GM18868 (cell line): ENCODE data around the gene KLK3.
"Not testable (repeated sequence)": the region's sequence is repeated elsewhere in the genome, so short reads cannot be mapped to it uniquely, and the experiment has no call there.

Source experiments
- ATAC-seq: cut with Tn5 transposase; IDR thresholded peaks from one replicate; pipeline ENCODE4 v1.9.1; 2021; ENCODE audit warnings: mild to moderate bottlenecking, moderate library complexity; ENCODE audit not compliant: unreplicated experiment

KLK3 gene

DNA sequence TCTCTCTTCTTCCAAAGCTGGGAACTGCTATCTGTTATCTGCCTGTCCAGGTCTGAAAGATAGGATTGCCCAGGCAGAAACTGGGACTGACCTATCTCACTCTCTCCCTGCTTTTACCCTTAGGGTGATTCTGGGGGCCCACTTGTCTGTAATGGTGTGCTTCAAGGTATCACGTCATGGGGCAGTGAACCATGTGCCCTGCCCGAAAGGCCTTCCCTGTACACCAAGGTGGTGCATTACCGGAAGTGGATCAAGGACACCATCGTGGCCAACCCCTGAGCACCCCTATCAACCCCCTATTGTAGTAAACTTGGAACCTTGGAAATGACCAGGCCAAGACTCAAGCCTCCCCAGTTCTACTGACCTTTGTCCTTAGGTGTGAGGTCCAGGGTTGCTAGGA is 5.1 kb downstream of the KLK3 start:
- no peak for ATAC-seq

DNA sequence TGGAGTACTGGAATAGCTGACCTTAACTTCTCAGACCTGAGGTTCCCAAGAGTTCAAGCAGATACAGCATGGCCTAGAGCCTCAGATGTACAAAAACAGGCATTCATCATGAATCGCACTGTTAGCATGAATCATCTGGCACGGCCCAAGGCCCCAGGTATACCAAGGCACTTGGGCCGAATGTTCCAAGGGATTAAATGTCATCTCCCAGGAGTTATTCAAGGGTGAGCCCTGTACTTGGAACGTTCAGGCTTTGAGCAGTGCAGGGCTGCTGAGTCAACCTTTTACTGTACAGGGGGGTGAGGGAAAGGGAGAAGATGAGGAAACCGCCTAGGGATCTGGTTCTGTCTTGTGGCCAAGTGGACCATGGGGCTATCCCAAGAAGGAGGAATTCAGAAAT is 6.3 kb downstream of the KLK3 start:
- no peak for ATAC-seq

DNA sequence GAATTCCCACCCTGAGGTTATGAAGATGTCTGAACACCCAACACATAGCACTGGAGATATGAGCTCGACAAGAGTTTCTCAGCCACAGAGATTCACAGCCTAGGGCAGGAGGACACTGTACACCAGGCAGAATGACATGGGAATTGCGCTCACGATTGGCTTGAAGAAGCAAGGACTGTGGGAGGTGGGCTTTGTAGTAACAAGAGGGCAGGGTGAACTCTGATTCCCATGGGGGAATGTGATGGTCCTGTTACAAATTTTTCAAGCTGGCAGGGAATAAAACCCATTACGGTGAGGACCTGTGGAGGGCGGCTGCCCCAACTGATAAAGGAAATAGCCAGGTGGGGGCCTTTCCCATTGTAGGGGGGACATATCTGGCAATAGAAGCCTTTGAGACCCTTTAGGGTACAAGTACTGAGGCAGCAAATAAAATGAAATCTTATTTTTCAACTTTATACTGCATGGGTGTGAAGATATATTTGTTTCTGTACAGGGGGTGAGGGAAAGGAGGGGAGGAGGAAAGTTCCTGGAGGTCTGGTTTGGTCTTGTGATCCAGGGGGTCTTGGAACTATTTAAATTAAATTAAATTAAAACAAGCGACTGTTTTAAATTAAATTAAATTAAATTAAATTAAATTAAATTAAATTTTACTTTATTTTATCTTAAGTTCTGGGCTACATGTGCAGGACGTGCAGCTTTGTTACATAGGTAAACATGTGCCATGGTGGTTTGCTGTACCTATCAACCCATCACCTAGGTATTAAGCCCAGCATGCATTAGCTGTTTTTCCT is 7.0 kb downstream of the KLK3 start:
- ATAC-seq, result no peak

DNA sequence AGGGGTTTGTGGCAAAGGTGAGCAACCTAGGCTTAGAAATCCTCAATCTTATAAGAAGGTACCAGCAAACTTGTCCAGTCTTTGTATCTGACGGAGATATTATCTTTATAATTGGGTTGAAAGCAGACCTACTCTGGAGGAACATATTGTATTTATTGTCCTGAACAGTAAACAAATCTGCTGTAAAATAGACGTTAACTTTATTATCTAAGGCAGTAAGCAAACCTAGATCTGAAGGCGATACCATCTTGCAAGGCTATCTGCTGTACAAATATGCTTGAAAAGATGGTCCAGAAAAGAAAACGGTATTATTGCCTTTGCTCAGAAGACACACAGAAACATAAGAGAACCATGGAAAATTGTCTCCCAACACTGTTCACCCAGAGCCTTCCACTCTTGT is 14.8 kb downstream of the KLK3 start:
- ATAC-seq, result no peak

DNA sequence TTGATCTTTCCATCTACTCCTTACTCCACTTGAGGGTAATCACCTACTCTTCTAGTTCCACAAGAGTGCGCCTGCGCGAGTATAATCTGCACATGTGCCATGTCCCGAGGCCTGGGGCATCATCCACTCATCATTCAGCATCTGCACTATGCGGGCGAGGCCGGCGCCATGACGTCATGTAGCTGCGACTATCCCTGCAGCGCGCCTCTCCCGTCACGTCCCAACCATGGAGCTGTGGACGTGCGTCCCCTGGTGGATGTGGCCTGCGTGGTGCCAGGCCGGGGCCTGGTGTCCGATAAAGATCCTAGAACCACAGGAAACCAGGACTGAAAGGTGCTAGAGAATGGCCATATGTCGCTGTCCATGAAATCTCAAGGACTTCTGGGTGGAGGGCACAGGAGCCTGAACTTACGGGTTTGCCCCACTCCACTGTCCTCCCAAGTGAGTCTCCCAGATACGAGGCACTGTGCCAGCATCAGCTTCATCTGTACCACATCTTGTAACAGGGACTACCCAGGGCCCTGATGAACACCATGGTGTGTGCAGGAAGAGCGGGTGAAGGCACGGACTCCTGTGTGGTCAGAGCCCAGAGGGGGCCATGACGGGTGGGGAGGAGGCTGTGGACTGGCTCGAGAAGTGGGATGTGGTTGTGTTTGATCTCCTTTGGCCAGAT is 15.8 kb downstream of the KLK3 start:
- ATAC-seq, result no peak

DNA sequence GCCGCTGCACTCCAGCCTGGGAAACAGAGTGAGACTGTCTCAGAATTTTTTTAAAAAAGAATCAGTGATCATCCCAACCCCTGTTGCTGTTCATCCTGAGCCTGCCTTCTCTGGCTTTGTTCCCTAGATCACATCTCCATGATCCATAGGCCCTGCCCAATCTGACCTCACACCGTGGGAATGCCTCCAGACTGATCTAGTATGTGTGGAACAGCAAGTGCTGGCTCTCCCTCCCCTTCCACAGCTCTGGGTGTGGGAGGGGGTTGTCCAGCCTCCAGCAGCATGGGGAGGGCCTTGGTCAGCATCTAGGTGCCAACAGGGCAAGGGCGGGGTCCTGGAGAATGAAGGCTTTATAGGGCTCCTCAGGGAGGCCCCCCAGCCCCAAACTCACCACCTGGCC is 18.3 kb downstream of the KLK3 start, which contains the start of gene KLK2:
KLK2 (plus strand) TSS at position 384 of the 400 bp plus-strand sequence. CDS start 35 bp downstream, outside the sequence.
- no peak for ATAC-seq

DNA sequence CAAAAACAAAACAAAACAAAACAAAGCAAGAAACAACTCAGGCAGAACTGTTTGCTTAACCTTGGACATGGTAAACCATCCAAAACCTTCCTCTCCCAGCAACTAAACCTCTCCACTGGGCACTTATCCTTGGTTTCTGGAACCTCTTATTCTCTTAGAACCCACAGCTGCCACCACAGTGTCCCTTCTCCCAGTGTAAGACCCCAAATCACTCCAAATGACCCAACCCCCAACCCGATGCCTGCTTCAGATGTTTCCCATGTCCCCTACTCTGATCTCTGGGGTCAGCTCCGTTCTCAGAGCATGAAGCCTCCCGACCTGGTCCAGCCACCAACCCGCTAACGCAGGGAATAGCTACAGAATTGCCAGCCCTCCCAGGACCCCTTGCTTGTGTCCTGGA is 19.5 kb downstream of the KLK3 start:
- no peak for ATAC-seq

DNA sequence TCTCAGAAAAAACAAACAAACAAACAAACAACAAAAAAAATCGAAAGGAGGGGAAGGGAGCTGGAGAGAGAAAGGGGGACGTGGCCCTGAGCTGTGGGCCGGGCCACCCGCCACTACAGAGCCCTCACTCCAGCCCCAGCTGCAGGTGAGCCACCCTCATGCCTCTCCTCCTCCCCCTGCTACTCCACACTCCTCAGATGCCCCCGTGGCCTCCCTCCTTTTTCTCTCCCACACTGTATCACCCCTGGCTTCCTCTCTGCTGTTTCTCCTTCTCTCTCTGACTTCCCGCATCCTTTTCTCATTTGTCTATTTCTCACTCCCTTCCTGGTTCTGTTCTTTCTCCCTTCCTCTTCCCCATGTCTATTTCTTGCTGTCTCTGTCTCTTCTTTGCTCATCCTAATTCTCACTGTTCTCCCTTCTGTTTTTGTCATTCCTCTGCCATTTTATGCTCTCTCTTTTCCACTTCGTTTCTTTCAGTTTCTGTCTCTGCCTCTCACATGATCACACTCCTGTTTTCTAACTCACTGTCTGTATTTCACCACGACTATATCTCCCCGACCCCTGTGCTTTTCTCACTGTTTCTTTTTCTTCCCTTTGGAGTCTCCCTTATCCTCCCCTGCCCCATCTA is 21.2 kb downstream of the KLK3 start:
- ATAC-seq, result no peak

DNA sequence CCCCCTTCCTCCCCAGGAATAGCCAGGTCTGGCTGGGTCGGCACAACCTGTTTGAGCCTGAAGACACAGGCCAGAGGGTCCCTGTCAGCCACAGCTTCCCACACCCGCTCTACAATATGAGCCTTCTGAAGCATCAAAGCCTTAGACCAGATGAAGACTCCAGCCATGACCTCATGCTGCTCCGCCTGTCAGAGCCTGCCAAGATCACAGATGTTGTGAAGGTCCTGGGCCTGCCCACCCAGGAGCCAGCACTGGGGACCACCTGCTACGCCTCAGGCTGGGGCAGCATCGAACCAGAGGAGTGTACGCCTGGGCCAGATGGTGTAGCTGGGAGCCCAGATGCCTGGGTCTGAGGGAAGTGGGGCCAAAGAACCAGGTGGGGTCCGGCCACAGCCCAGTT is 21.7 kb downstream of the KLK3 start:
- no peak for ATAC-seq

DNA sequence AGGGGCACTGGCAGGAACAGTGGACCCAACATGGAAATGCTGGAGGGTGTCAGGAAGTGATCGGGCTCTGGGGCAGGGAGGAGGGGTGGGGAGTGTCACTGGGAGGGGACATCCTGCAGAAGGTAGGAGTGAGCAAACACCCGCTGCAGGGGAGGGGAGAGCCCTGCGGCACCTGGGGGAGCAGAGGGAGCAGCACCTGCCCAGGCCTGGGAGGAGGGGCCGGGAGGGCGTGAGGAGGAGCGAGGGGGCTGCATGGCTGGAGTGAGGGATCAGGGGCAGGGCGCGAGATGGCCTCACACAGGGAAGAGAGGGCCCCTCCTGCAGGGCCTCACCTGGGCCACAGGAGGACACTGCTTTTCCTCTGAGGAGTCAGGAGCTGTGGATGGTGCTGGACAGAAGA is 22.6 kb downstream of the KLK3 start:
- no peak for ATAC-seq

DNA sequence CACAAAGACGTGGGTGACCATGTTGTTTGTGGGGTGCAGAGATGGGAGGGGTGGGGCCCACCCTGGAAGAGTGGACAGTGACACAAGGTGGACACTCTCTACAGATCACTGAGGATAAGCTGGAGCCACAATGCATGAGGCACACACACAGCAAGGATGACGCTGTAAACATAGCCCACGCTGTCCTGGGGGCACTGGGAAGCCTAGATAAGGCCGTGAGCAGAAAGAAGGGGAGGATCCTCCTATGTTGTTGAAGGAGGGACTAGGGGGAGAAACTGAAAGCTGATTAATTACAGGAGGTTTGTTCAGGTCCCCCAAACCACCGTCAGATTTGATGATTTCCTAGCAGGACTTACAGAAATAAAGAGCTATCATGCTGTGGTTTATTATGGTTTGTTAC is 24.1 kb downstream of the KLK3 start:
- no peak for ATAC-seq

DNA sequence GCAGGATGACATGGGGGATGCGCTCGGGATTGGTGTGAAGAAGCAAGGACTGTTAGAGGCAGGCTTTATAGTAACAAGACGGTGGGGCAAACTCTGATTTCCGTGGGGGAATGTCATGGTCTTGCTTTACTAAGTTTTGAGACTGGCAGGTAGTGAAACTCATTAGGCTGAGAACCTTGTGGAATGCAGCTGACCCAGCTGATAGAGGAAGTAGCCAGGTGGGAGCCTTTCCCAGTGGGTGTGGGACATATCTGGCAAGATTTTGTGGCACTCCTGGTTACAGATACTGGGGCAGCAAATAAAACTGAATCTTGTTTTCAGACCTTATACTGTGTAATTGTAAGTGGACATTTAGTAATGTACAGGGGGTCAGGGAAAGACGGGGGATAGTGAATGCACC is 25.5 kb downstream of the KLK3 start:
- no peak for ATAC-seq

DNA sequence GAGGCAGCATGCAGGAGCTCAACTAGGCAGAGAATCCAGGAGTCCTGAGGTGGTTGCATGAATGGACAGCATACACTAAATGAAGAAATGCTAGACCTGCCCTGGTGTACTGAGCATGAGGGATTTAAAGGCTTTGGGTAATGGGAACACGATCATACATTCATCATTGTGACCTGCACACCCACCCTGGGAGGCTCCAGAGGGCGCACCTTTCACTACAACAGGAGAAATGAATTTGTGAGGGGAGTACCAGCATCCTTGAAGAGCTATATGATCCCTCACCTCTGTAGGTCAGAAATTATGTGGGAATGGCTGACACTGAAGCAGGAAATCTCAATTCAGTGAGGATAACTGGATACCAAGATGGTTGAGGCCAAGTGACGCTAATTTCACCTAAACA is 27.5 kb downstream of the KLK3 start:
- ATAC-seq, result no peak

DNA sequence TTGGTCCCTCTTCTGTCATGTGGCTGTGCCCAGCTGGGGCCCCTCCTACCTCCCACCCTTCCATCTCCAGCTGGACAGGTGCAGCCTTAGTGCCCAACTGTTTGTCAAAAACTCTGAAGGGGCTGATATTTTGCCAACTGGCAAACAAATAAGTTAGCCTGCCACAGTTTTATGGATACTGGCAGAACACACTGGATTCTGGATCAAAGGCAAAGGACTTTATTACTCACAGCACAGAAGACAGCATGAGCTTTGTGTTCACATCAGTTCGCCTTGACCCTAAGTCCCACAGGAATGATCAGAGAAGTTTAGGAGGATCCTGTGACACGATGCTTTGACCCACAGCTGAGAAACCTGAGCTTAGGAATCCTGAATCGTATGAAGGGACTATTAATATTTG is 34.9 kb downstream of the KLK3 start:
- no peak for ATAC-seq

DNA sequence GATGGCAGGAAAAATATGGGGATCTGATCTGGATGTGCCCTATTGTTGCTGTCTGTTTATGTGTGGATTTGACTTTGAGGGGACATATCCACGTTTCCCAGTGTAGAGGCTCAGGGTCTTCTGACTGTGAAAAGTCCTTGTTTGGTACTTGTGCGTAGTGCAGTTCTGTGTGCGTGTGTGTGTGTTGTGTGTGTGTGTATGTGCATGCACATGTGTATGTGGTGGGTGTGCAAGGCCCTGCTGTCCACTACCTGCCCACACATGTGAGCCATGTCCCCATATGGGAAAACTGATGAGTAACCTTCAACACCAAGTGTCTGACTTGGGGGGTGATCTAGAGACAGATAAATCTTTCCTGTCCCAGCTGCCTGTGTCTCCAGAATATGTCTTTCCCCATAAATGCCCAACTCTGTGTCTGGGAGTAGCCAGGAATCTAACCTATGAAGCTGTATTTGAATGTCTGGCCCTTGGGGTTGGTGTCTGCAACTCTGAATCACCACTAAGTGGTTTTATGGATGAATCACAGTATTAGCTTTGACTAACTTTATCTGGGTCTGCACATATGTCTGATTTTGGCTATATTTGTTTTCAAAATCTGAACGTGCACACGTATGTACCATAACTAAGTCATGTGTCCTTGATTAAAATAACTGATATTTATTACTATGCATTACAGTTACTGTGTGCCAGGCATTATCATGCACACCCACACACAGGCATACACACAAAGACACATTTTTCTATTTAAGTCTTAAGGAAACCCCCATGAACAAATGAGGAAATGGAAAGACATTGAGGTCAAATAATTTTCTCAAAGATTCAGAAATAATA is 35.9 kb downstream of the KLK3 start:
- ATAC-seq, result no peak

DNA sequence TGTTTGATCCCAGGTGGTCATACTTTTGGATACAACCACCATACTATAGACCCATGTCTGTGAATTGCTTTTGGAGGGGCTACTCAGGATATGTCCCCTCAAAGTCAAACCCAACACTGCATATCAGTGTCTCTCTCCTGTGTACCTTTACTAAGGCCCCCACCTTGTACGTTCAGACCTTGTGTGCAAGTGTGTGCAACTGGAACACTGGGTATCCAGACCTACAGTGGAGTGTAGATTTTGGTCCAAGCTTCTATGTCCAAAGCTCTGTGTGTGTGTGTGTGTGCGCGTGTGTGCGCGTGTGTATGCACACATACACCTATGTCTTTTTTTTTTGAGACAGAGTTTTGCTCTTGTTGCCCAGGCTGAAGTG is 36.5 kb downstream of the KLK3 start:
- ATAC-seq, result no peak

DNA sequence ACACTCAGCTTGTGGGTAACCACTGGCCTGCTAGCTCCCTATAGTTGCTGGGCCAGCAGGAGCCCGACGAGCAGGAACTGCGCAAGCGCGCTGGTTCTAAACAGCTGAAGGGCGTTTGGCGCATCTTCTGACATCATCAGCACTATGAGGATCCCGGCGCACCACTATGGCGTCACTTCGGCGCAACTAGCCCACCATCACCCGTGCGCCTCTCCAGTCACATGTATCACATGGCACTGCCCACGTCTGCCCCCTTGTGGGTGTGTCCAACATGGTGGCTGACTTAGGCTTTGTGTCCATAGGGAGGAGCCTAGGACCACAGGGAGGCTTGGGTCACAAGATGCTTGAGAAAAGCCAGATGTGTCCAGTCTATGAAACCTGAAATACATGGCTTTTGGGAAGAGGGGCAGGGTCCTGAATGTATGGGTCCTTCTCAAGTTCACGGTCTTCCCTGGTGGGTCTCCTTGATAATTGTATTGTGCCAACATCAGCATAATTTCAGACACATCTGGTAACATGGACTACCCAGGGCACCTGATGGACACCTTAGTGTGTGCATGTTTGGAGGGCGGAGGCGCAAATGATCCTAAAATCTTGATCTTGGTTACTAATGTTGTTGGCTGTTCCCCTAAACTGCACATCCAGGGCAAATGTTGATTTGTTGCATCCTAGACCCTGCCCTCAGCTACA is 38.5 kb downstream of the KLK3 start:
- ATAC-seq, result no peak

DNA sequence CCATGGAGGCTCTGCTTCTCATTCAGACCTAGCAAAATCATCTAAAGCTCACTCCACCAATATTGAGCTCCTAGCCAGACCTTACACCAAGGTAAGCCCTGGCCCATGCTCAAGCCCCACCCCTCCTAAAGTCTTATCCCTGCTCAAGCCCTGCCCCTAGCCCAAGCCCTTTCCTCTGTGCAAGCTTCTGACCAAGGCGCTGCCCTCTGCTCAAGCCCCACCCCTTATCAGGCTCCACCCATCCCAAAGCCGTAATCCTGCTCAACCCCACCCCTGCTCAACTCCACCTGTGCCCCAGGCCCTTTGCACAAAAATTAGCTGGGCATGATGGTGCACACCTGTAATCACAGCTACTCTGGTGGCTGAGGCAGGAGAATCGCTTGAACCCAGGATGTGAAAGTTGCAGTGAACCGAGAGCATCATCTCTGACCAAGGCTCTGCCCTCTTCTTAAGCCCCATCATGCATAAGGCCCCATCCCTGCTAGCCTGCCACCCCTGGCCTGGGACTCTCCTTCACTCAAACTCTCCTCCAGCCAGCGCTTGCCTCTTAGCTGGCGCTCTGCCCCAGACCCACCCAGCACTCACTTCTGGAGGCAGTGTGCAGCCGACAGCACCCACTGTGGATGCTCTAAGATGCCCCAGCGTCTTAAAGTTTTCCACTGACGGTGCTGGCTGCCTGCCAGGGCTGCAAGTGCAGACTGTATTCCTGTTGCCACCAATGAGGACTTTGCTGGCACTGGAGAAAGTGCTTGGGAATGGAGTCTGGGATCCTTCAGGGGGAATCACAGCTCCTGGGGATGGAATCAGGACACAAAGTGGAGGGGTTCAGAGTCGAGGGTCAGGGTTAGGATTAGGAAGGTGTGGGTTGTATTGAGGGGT is 40.0 kb downstream of the KLK3 start:
- ATAC-seq, result no peak

DNA sequence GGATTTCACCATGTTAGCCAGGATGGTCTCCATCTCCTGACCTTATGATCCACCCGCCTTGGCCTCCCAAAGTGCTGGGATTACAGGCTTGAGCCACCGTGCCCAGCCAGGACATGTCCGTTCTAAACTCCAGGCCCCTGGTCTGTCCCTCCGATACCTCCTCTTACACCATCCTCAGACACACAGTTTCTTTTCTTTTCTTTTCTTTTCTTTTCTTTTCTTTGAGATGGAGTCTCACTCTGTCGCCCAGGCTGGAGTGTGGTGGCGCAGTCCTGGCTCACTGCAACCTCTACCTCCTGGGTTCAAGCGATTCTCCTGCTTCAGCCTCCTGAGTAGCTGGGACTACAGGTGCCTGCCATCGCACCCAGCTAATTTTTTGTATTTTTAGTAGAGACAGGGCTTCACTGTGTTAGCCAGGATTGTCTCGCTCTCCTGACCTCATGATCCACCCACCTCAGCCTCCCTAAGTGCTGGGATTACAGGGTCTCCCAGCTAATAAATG is 41.4 kb downstream of the KLK3 start:
- ATAC-seq, result not testable (repeated sequence)
